DMS53 treated with DMSO at 0.1 percent for 48 hours (cell line): ENCODE results near the gene KCNG1.

Experiments
- DNase-seq: peaks from one replicate; lab custom pipeline; 2025; ENCODE audit not compliant: unreplicated experiment; lab: John Stamatoyannopoulos, UW

The KCNG1 gene

GRCh38 chr20:50957276-50957675 is 65.6 kb downstream of the KCNG1 start:
- DNase-seq: no peak

GRCh38 chr20:50953821-50954220 is 69.1 kb downstream of the KCNG1 start:
- no peak for DNase-seq
